Immature natural killer cell (primary cell): ENCODE measurements around the gene SLC6A1. TPM values are rescaled to one million over a fixed set of nuclear protein-coding genes. Genes with fewer than 3 reads are reported as not detected.
A peak's percentile ranks its signal among the peaks of the same experiment; 100 is the strongest.

Experiments used
- DNase-seq, 3 donors: peaks; one replicate each; pipeline ENCODE4 v3.0.0; 2022; ENCODE audit warnings: mixed read lengths in 1 of 3
- H3K27ac Mint-ChIP-seq, 6 donors: one replicate each; pipeline ENCODE4 v1.8.0; 2020; ENCODE audit warnings: mixed read lengths in 6 of 6, mild to moderate bottlenecking in 5 of 6, inconsistent platforms in 4 of 6, moderate library complexity in 3 of 6
- H3K27me3 Mint-ChIP-seq, 3 donors: one replicate each; pipeline ENCODE4 v1.8.0; 2020 to 2021; ENCODE audit warnings: low read depth in 3 of 3, mild to moderate bottlenecking in 3 of 3, mixed read lengths in 3 of 3, moderate library complexity in 3 of 3, inconsistent platforms in 1 of 3
- H3K36me3 Mint-ChIP-seq, 3 donors: one replicate each; pipeline ENCODE4 v1.8.0; 2020; ENCODE audit warnings: mixed read lengths in 3 of 3, inconsistent platforms in 2 of 3, mild to moderate bottlenecking in 2 of 3
- H3K4me1 Mint-ChIP-seq, 2 donors: one replicate each; pipeline ENCODE4 v1.8.0; 2020; ENCODE audit warnings: inconsistent platforms in 2 of 2, mild to moderate bottlenecking in 2 of 2, mixed read lengths in 2 of 2, moderate library complexity in 1 of 2
- H3K4me3 Mint-ChIP-seq, 5 donors: one replicate each; pipeline ENCODE4 v1.8.0; 2020; ENCODE audit warnings: mild to moderate bottlenecking in 5 of 5, mixed read lengths in 5 of 5, inconsistent platforms in 3 of 5, moderate library complexity in 3 of 5
- H3K9me3 Mint-ChIP-seq, 6 donors: one replicate each; pipeline ENCODE4 v1.8.0; 2020; ENCODE audit warnings: mild to moderate bottlenecking in 6 of 6, mixed read lengths in 6 of 6, inconsistent platforms in 4 of 6, moderate library complexity in 3 of 6
- polyA plus RNA-seq, 3 donors: library from polyadenylated mRNA; unstranded; fragments of 300-500 nt; fragmentation: Illumina TruSeq; gene quantifications; one replicate each; pipeline ENCODE4 v1.2.3, GENCODE V29; 2021

Gene SLC6A1
- not detected for polyA plus RNA-seq

DNA sequence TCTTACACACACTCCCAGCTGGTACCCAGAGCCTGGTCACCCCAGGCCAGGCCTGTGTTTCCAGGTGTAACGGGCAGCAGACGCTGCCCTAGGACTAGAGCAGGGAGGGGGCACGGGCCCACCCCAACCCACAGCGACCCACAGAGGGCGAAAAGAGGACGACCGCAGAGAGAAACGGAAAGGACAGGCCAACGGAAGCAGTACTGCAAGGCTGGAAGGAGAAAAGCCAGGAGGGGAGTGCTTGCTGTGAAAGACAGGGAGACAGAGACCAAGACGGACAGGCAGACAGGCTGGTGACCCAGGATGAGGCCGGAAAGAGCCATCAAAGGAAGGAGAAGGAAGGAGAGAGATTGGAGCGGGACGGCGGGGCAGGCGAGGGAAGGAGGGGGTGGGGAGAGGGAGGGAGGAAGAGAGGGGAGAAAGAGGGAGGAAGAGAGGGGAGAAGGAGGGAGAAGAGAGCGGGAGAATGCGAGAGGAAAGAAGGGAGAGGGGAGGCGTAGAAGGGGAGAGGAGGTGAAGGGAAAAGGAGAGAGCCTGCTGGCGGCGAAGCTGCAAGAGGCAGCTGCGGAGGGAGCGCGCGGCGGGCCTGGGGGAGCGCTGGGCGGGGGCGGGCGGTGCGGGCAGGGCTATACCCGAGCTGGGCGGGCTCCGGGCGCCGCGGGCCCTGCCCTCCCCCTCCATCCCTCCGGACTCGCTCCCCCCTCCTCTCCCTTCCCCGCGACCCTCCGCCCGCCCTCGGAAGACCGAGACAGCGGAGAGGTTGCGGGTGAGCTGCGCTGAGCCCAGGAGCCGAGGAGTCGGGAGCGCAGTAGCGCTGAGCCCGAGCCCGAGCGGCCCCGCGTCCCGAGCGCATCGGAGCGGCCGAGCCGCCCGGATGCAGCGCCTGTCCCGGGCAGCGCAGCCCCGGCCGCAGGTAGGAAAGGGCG lies at the start of gene SLC6A1:
Gene SLC6A1, plus strand, starts transcription at position 732 of the 926 bp plus-strand sequence. CDS start 24,464 bp downstream, outside the sequence.
- Mint-ChIP-seq H3K27me3 (peaks cover 9 to 26% (median 10%) of the 10 kb centered on the region in 3 donors), H3K9me3 (no peaks in the 10 kb centered on the region), H3K36me3 (no peaks in the 10 kb centered on the region), H3K27ac (no peak within 1 kb of the TSS), H3K4me3 (peak within 1 kb of the TSS; percentile 47 to 75 (median 57)), H3K4me1 (peaks cover 6 to 7% of the 10 kb centered on the region in 2 donors)
- no peak for DNase-seq

DNA sequence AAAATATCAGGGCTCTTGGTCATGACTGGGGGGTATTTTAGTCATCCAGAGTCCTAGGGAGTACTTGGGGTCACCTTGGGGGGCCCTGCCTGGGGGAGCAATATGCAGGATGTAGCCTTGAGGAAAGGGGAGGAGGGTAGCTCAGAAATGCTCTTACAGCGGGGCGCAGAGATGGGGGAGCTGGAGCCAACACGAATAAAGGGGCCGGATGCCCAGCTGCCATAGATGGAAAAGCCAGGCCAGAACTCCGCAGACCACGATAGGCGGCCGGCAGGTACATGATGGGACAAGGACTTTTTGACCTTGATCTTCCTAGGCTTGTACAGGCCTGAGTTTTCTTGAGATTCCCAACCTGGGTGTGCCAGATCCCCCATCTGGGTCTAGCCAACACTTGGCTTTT lies 47.7 kb upstream of the SLC6A1 start:
- Mint-ChIP-seq H3K27me3 (peaks cover 0 to 6% (median 0%) of the 10 kb centered on the region in 3 donors), H3K4me3 (no peak overlapping the region), H3K9me3 (no peaks in the 10 kb centered on the region), H3K36me3 (no peaks in the 10 kb centered on the region), H3K4me1 (no peaks in the 10 kb centered on the region), H3K27ac (no peak overlapping the region)
- no peak for DNase-seq

DNA sequence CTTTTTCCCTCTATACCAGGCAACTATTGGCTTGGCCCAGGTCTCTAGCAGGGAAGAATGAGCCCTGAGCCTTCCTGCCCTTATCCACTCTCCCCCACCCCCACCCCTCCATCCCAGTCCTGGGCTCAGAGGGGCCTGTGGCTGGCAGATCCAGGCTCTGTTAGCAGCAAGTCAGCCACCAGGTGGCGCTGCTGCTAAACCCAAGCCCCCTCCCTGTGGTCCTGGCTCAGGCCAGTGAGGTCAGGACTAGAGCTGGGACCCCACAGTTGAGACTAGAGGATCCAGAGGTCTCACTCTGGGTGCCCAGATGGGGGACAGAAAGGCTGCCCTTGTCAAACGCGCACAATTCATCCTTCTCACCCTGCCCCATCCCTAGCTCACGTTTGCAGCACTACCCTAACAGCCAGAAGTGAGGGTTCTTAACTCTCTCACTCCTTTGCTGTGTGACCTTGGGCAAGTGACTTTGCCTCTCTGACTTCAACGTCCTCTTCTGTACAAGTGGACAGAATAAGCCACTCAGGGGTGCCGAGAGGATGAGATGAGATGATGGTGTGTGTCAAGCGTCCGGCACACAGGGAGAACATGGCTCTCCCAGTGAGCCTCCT lies 46.8 kb upstream of the SLC6A1 start:
- Mint-ChIP-seq H3K27ac (no peak overlapping the region), H3K4me3 (no peak overlapping the region), H3K9me3 (no peaks in the 10 kb centered on the region), H3K36me3 (no peaks in the 10 kb centered on the region), H3K4me1 (no peaks in the 10 kb centered on the region), H3K27me3 (peaks cover 0 to 6% (median 2%) of the 10 kb centered on the region in 3 donors)
- DNase-seq: peak; percentile 17 to 24 (median 18)

DNA sequence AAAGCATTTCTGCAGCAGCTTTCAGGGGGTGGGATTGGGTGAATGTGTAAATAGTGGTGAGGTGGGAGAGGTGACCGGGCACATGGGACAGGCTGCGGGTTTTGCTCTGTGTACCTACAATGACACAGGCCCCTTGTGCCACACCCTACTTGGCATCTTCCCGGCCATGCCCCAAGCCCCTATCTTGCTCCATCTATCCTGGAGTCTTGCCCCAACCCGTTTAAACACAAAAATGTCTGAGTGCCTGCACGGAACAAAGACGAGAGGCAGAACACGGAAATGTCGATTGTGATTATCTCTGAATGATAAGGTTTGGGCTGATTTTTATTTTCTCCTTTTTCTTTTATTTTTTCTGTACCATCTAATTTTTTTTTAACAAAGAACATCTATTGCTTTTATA lies 46.0 kb upstream of the SLC6A1 start:
- Mint-ChIP-seq H3K9me3 (no peaks in the 10 kb centered on the region), H3K36me3 (no peaks in the 10 kb centered on the region), H3K27me3 (peaks cover 0 to 6% (median 5%) of the 10 kb centered on the region in 3 donors), H3K4me1 (no peaks in the 10 kb centered on the region), H3K27ac (no peak overlapping the region), H3K4me3 (no peak overlapping the region)
- no peak for DNase-seq

DNA sequence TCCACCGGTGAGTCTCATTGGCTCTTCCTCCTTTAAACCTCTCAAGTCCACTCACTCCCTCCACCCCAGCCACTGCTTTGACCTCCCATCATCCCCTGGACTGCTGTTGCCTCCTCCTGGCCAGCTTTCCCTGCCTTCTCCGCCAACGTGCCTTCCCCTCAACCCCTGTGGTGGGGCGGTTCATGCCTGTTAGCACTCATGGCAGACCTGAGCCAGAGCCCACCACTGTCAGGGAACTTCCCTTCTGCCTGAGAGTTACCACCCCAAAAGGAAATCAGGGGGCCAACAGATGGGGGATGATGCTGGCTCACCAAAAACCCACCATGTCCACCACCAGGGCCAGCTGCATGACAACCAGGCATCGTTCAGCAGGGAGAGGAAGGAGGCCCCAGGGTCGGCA lies 44.2 kb upstream of the SLC6A1 start:
- no peaks in the 10 kb centered on the region for H3K9me3 Mint-ChIP-seq
- H3K27ac Mint-ChIP-seq: no peak overlapping the region
- H3K27me3 Mint-ChIP-seq: peaks cover 0 to 5% (median 4%) of the 10 kb centered on the region in 3 donors
- H3K4me1 Mint-ChIP-seq: no peaks in the 10 kb centered on the region
- DNase-seq: no peak
- H3K4me3 Mint-ChIP-seq: no peak overlapping the region
- no peaks in the 10 kb centered on the region for H3K36me3 Mint-ChIP-seq

DNA sequence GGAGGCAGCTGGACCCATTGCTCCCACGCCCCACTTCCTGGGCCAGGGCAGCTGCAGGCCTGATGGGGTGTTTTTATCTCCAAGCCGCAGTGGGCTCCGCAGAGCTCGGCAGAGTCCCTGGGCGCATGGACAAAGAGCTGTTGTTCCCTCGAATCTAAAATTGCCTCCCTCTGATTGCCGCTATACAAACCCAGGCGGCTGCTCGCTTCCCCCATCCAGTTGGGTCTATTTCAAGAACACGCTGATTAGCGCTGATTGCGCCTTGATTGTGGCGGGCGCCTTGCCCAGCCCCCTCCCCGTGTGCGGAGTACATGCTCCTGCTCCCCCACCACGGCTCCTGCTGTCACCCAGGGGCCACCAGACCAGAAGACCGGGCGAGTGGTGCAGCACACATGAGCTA lies 43.4 kb upstream of the SLC6A1 start:
- Mint-ChIP-seq H3K27ac (no peak overlapping the region), H3K9me3 (no peaks in the 10 kb centered on the region), H3K4me3 (no peak overlapping the region), H3K4me1 (no peaks in the 10 kb centered on the region), H3K27me3 (peaks cover 0 to 5% (median 2%) of the 10 kb centered on the region in 3 donors), H3K36me3 (no peaks in the 10 kb centered on the region)
- DNase-seq: no peak

DNA sequence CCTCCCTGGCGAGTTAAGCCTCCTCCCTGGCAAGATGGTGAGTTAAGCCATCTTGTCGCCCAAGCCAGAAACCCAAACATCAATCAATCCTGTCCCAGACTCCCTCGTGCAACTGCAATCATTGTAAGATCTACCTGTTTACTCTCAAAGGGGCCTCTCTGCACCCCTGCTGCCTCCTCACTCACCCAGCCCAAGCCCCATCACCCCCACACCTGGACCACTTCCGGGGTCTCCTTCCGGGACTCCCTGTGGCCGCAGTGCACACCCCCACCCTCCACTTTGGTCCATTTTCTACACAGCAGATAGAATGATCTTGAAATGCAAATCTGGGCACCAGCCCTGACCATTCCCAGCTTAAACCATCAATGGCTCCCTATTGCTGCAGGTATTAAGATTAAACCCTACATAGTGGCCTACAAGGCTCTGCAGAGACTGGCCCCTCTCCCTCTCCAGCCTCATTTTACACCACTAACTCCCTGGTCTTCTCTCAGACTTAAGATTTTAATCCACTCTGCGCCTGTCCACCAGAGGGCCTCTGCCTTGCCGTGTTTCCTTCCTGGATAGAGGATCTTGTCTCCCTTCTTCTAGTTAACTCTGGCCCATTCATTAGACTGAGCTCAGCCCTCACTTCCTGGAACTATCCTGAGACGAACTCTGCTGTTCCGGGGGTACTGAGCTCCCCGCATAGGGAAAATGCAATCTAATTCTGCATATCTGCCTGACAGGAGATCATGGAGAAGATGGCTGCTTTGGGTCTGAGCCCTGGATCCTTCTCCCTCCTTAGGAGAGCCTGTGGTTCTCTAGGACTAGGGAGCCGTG lies 41.9 kb upstream of the SLC6A1 start:
- H3K4me3 Mint-ChIP-seq: no peak overlapping the region

DNA sequence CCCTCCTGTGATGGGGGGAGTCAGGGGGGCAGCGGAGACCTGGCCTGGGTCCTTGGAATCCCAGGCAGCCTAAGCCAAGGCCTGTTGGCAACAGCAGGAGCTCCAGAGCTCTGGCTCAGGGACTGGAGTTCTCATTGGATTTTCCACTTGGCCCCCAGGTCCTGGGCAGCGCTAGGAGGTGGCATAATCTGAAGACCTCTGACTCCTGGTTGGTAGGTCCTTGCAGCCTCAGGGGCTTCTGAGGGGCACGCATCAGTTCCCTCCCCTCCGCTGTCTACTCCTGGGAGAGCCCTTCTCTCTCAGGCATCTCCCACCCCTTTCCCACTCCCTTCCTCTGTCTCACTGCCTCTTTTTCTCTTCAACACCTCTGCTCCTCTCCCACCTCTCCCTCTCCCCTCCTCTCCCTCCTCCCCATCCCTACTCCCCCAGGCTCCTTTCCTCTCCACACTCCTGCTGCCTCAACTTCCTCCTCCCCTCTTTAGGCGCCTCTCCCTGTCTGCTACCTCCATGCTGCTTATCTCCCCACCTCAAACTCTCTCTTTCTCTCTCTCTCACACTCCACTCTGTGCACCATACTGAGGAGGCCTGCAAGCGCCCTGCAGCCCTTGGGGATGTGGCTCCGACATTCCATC lies 41.1 kb upstream of the SLC6A1 start:
- Mint-ChIP-seq H3K36me3 (no peaks in the 10 kb centered on the region), H3K27ac (no peak overlapping the region), H3K9me3 (no peaks in the 10 kb centered on the region), H3K27me3 (peaks cover 0 to 5% (median 2%) of the 10 kb centered on the region in 3 donors), H3K4me3 (no peak overlapping the region), H3K4me1 (no peaks in the 10 kb centered on the region)
- no peak for DNase-seq

More for the DNA sequence above, 41.9 kb upstream of the SLC6A1 start:
- no peaks in the 10 kb centered on the region for H3K4me1 Mint-ChIP-seq
- H3K27ac Mint-ChIP-seq: no peak overlapping the region
- H3K27me3 Mint-ChIP-seq: peaks cover 0 to 5% (median 2%) of the 10 kb centered on the region in 3 donors
- H3K9me3 Mint-ChIP-seq: no peaks in the 10 kb centered on the region
- H3K36me3 Mint-ChIP-seq: no peaks in the 10 kb centered on the region
- DNase-seq: no peak

DNA sequence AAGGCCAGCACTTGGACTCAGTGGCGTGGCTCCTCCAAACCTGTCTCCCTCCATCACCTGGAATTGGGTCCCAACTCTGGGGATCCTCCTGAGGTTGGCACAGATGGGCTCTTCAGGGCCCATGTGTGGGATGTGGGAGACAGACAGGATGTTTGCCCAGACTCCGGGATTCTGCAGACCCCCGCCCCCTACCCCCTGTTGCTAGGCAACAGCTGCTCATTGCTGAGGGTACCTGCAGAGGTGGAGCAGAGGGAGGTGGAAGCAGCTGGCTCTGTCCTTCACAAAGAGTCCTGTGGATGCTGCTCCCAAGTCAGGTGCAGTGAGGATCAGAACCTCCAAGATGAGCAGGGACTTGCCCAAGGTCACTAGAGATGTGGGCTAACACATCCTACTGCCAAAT lies 40.0 kb upstream of the SLC6A1 start:
- H3K4me3 Mint-ChIP-seq: no peak overlapping the region
- DNase-seq: no peak
- no peaks in the 10 kb centered on the region for H3K36me3 Mint-ChIP-seq
- no peak overlapping the region for H3K27ac Mint-ChIP-seq
- H3K9me3 Mint-ChIP-seq: no peaks in the 10 kb centered on the region
- H3K27me3 Mint-ChIP-seq: peaks cover 0 to 5% (median 2%) of the 10 kb centered on the region in 3 donors
- H3K4me1 Mint-ChIP-seq: no peaks in the 10 kb centered on the region

DNA sequence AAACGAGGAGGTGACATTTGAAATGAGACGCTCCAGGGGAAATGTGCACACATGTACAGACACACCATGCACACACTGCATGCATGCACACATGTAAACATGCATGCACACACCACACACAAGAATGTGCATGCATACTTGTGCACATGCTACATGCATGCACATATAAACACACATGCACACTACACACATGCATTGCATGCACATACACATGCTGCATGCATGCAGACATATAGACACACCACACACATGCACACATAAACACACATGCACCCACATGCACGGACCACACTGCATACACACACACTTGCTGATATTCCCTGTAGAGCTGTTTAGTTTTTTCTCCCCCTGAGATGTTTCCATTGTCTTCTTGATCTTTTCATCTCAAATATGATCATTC lies 37.8 kb upstream of the SLC6A1 start:
- H3K27me3 Mint-ChIP-seq: peaks cover 0 to 5% (median 0%) of the 10 kb centered on the region in 3 donors
- H3K9me3 Mint-ChIP-seq: no peaks in the 10 kb centered on the region
- H3K4me1 Mint-ChIP-seq: no peaks in the 10 kb centered on the region
- no peaks in the 10 kb centered on the region for H3K36me3 Mint-ChIP-seq
- no peak for DNase-seq
- H3K27ac Mint-ChIP-seq: no peak overlapping the region
- no peak overlapping the region for H3K4me3 Mint-ChIP-seq

DNA sequence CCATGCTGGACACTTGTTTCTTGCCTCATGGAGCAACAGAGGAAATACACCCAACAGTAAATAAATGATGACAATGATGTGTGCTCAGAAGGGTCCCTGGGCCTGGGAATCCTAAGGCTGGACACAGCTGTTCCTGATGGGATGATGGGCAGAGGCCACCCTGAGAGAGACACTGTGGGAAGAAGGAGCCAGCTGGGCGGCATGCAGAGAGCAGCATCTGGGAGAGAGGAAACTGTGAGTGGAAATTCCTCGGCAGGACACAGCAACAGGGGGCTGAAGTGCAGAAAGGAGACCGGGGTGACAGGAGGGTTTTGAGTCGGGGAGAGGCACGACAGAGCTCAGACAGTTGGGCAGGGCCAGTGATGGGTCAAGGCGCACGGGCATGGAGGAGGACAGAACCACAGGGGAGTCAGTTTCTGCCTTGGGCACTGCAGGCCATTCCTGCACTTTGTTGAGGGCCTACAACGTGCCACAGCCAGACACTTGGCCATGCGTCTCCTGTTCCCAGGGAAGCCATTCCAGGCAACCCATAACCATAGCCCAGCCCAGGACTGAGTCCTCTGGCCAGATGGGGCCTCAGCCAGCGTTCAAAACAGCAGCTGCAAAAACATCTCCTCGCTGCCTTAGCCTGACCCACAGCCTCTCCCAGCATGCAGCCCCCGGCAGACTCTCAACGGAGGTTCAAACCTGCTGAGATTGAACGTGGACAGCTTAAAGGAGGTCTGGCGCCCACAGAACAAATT lies 36.7 kb upstream of the SLC6A1 start:
- no peak for DNase-seq
- Mint-ChIP-seq H3K36me3 (no peaks in the 10 kb centered on the region), H3K4me3 (no peak overlapping the region), H3K27ac (no peak overlapping the region), H3K27me3 (peaks cover 0 to 2% (median 0%) of the 10 kb centered on the region in 3 donors), H3K4me1 (no peaks in the 10 kb centered on the region), H3K9me3 (no peaks in the 10 kb centered on the region)

DNA sequence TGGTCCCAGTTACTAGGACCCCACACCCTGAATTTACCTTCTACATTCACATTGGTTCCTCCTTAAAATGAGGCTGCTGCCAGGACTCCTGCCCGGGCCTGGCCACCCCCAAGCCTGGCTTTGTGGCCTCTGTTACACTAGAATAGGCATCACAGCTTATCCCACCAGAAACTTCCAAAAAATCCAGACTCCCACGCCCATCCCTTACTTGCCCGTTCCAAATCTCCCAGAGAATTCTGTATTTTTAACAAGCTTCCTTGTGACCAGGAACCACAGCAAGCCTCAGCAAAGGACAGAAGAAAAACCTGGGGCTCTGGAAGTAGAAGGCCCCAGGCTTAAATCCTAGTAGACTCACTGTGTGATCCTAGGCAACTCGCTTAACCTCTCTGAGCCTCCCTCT lies 36.0 kb upstream of the SLC6A1 start:
- DNase-seq: no peak
- Mint-ChIP-seq H3K27me3 (no peaks in the 10 kb centered on the region), H3K4me3 (no peak overlapping the region), H3K4me1 (no peaks in the 10 kb centered on the region), H3K9me3 (no peaks in the 10 kb centered on the region), H3K27ac (no peak overlapping the region), H3K36me3 (no peaks in the 10 kb centered on the region)

DNA sequence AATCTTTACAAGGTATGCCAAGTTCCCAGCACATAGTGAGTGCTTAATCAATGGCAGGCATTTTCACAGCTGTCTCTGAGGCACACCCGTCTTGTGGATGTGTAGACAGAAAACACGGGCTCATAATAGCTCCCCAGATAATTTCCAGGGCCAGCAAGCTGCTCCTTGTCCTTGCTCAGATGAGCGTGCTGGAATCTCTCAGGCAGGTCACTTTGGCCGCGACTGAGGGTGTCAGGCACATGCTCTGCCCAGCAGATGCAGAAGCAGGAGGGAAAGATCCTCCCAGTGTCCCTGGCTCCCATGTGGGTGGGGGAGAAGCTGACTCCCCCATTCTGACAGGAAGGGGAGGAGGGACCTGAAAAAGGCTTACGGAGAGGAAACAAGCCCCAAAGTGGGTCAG lies 35.6 kb upstream of the SLC6A1 start:
- no peaks in the 10 kb centered on the region for H3K27me3 Mint-ChIP-seq
- no peak for DNase-seq
- H3K36me3 Mint-ChIP-seq: no peaks in the 10 kb centered on the region
- no peaks in the 10 kb centered on the region for H3K4me1 Mint-ChIP-seq
- no peak overlapping the region for H3K27ac Mint-ChIP-seq
- no peak overlapping the region for H3K4me3 Mint-ChIP-seq
- no peaks in the 10 kb centered on the region for H3K9me3 Mint-ChIP-seq
